Activated CD8-positive, alpha-beta memory T cell treated with anti-CD3 and anti-CD28 coated beads for 4 hours (primary cell): ENCODE data around the gene PRCD.

Source experiments
- DNase-seq, 2 donors: peaks; one replicate each; pipeline ENCODE4 v3.0.0-alpha.2; 2020; ENCODE audit warnings: low read depth in 2 of 2

Gene PRCD

GRCh38 chr17:76539631-76540271, at the start of gene PRCD:
TSS of gene PRCD (plus strand) at chr17:76540044. CDS start at chr17:76540142, 98 bp downstream.
- no peak for DNase-seq

- DNase-seq, result no peak
These were observed 49.6 kb upstream of the PRCD start for GRCh38 chr17:76490112-76490710.

GRCh38 chr17:76491271-76492122, 48.3 kb upstream of the PRCD start:
- DNase-seq, result no peak

- DNase-seq, result no peak
These were observed 47.5 kb upstream of the PRCD start for GRCh38 chr17:76492123-76492988.

GRCh38 chr17:76492989-76493501, 46.8 kb upstream of the PRCD start:
- DNase-seq, result no peak

GRCh38 chr17:76493505-76494167, 46.2 kb upstream of the PRCD start:
- no peak for DNase-seq

- no peak for DNase-seq
These were observed 44.0 kb upstream of the PRCD start for GRCh38 chr17:76495663-76496400.

- no peak for DNase-seq
These were observed 43.4 kb upstream of the PRCD start for GRCh38 chr17:76496464-76496863.

GRCh38 chr17:76497699-76497978, 42.2 kb upstream of the PRCD start:
- DNase-seq, result no peak

- DNase-seq, result no peak
These were observed 41.6 kb upstream of the PRCD start for GRCh38 chr17:76497979-76498875.

GRCh38 chr17:76498876-76499251, 41.0 kb upstream of the PRCD start:
- DNase-seq, result no peak

- no peak for DNase-seq
These were observed 40.6 kb upstream of the PRCD start for GRCh38 chr17:76499267-76499667.

GRCh38 chr17:76500074-76500746, 39.6 kb upstream of the PRCD start:
- DNase-seq, result no peak

- DNase-seq, result no peak
These were observed 39.2 kb upstream of the PRCD start for GRCh38 chr17:76500747-76501017.

GRCh38 chr17:76501018-76501826, 38.6 kb upstream of the PRCD start, which contains the start of gene RHBDF2:
TSS of gene RHBDF2 (minus strand) at chr17:76501423. CDS start at chr17:76481524, 19,899 bp downstream.
- peak; percentile 86 to 93 for DNase-seq

- DNase-seq, result no peak
These were observed 38.0 kb upstream of the PRCD start for GRCh38 chr17:76501827-76502307.

GRCh38 chr17:76502341-76503211, 37.3 kb upstream of the PRCD start:
- DNase-seq, result no peak
